ENCODE data around the gene RGS19.

DNA sequence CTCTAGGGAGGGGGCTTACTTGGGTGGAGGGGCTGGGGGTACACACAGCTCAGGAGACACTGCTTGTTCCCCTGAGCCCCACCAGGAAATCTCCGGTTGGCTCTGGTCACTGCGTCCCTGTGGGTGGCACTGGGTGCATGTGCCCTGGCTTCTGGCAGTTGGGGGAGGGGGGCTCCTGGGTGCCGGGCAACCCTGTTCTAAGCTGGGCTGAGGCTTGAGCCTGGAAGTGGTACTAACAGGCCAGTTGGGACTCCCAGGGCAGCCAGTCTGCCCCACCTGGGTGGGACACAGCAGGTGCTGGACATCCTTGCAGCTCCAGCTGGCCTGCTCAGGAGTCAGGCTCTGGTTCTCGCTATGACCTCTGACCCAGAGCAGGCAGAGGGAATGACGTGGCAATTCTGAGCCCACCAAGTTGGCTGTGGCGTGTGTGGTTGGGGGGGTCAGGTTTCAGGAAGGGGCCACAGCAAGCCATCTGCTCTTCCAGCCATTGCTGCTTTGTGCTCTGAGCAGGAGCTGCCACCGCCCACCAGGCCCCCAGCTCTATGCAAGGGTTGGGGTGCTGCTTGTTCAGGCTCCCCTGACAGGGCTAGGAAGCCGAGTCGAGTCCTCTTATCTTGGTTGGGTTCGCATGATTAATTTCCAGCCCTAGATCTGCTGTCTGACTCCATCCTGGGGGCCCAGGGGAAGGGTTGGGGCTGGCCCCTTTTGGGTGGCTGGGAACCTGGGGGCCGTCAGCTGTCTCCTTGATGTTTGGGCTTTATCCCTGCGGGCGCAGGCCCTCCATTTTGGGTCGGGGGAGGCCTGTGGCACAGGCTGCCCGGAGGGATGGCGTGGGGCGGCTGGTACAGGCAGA, 42.7 kb downstream of the RGS19 start:
- TF ChIP-seq EP300 (IDR thresholded peaks at IDR 0.05; ENCODE audit: borderline replicate concordance in 1 of 2, low read depth in 1 of 2, low read length in 1 of 2) (no peak), FOXJ3 (CRISPR knock-in tag; IDR thresholded peaks at IDR 0.05) (no peak), FOSL2 (IDR thresholded peaks at IDR 0.05; ENCODE audit: borderline replicate concordance, low read depth) (no peak), RFX5 (IDR thresholded peaks at IDR 0.05; ENCODE audit: low read length) (no peak), POLR2AphosphoS5 (IDR thresholded peaks at IDR 0.05; ENCODE audit: low read depth, low read length) (no peak), SIN3A (IDR thresholded peaks at IDR 0.05; ENCODE audit: borderline replicate concordance, low read depth, low read length) (no peak), NFIC (IDR thresholded peaks at IDR 0.05; ENCODE audit: borderline replicate concordance) (no peak), EZH2phosphoT487 (IDR thresholded peaks at IDR 0.05; ENCODE audit: borderline replicate concordance, low read depth) (no peak), TAF1 (IDR thresholded peaks at IDR 0.05; ENCODE audit: borderline replicate concordance, low read depth, low read length) (no peak)
- TF ChIP-seq, protein P1, sequence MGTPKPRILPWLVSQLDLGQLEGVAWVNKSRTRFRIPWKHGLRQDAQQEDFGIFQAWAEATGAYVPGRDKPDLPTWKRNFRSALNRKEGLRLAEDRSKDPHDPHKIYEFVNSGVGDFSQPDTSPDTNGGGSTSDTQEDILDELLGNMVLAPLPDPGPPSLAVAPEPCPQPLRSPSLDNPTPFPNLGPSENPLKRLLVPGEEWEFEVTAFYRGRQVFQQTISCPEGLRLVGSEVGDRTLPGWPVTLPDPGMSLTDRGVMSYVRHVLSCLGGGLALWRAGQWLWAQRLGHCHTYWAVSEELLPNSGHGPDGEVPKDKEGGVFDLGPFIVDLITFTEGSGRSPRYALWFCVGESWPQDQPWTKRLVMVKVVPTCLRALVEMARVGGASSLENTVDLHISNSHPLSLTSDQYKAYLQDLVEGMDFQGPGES (IDR thresholded peaks at IDR 0.05; ENCODE audit: low read depth, low read length) = no peak
- TF ChIP-seq, protein P2, sequence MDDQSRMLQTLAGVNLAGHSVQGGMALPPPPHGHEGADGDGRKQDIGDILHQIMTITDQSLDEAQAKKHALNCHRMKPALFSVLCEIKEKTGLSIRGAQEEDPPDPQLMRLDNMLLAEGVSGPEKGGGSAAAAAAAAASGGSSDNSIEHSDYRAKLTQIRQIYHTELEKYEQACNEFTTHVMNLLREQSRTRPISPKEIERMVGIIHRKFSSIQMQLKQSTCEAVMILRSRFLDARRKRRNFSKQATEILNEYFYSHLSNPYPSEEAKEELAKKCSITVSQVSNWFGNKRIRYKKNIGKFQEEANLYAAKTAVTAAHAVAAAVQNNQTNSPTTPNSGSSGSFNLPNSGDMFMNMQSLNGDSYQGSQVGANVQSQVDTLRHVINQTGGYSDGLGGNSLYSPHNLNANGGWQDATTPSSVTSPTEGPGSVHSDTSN (IDR thresholded peaks at IDR 0.05) = no peak
- TF ChIP-seq, protein P3, sequence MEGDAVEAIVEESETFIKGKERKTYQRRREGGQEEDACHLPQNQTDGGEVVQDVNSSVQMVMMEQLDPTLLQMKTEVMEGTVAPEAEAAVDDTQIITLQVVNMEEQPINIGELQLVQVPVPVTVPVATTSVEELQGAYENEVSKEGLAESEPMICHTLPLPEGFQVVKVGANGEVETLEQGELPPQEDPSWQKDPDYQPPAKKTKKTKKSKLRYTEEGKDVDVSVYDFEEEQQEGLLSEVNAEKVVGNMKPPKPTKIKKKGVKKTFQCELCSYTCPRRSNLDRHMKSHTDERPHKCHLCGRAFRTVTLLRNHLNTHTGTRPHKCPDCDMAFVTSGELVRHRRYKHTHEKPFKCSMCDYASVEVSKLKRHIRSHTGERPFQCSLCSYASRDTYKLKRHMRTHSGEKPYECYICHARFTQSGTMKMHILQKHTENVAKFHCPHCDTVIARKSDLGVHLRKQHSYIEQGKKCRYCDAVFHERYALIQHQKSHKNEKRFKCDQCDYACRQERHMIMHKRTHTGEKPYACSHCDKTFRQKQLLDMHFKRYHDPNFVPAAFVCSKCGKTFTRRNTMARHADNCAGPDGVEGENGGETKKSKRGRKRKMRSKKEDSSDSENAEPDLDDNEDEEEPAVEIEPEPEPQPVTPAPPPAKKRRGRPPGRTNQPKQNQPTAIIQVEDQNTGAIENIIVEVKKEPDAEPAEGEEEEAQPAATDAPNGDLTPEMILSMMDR (IDR thresholded peaks at IDR 0.05) = no peak
- TF ChIP-seq, protein P4, sequence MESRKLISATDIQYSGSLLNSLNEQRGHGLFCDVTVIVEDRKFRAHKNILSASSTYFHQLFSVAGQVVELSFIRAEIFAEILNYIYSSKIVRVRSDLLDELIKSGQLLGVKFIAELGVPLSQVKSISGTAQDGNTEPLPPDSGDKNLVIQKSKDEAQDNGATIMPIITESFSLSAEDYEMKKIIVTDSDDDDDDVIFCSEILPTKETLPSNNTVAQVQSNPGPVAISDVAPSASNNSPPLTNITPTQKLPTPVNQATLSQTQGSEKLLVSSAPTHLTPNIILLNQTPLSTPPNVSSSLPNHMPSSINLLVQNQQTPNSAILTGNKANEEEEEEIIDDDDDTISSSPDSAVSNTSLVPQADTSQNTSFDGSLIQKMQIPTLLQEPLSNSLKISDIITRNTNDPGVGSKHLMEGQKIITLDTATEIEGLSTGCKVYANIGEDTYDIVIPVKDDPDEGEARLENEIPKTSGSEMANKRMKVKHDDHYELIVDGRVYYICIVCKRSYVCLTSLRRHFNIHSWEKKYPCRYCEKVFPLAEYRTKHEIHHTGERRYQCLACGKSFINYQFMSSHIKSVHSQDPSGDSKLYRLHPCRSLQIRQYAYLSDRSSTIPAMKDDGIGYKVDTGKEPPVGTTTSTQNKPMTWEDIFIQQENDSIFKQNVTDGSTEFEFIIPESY (IDR thresholded peaks at IDR 0.05; ENCODE audit: borderline replicate concordance, low read depth) = no peak
- TF ChIP-seq, protein P5, sequence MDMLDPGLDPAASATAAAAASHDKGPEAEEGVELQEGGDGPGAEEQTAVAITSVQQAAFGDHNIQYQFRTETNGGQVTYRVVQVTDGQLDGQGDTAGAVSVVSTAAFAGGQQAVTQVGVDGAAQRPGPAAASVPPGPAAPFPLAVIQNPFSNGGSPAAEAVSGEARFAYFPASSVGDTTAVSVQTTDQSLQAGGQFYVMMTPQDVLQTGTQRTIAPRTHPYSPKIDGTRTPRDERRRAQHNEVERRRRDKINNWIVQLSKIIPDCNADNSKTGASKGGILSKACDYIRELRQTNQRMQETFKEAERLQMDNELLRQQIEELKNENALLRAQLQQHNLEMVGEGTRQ (IDR thresholded peaks at IDR 0.05; ENCODE audit: borderline replicate concordance, low read depth, low read length) = no peak

All from SK-N-SH (cell line).